Endodermal cell (in vitro differentiated cells): ENCODE data around the gene TBC1D24. TPM values are rescaled to one million over a fixed set of nuclear protein-coding genes. Genes with fewer than 3 reads are reported as not detected.
A peak's percentile ranks its signal among the peaks of the same experiment; 100 is the strongest.

Experiments used
- DNase-seq: peaks from one replicate; pipeline ENCODE4 v3.0.0-alpha.2; 2017
- H3K27ac ChIP-seq: 2 replicates; pipeline ENCODE4 v1.5.1; 2013; ENCODE audit warnings: mild to moderate bottlenecking, low read depth, low read length, moderate library complexity
- H3K27me3 ChIP-seq: 2 replicates; pipeline ENCODE4 v1.6.1; 2013; ENCODE audit warnings: mild to moderate bottlenecking, low read length, moderate library complexity; ENCODE audit not compliant: insufficient read depth, control insufficient read depth, poor library complexity, severe bottlenecking
- H3K36me3 ChIP-seq: 2 replicates; pipeline ENCODE4 v1.7.0; 2013; ENCODE audit warnings: mild to moderate bottlenecking, low read length, moderate library complexity; ENCODE audit not compliant: control insufficient read depth, insufficient read depth
- H3K4me1 ChIP-seq: one replicate; pipeline ENCODE4 v1.7.0; 2013; ENCODE audit warnings: low read length; ENCODE audit not compliant: control insufficient read depth, insufficient read depth
- H3K4me3 ChIP-seq: 2 replicates; pipeline ENCODE4 v1.5.1; 2013; ENCODE audit warnings: mild to moderate bottlenecking, low read length, moderate library complexity
- H3K9ac ChIP-seq: 2 replicates; pipeline ENCODE4 v1.6.1; 2013; ENCODE audit warnings: mild to moderate bottlenecking, low read length, moderate library complexity; ENCODE audit not compliant: poor library complexity, severe bottlenecking; ENCODE audit errors: extremely low read depth
- H3K9me3 ChIP-seq: 2 replicates; pipeline ENCODE4 v1.6.1; 2013; ENCODE audit warnings: mild to moderate bottlenecking, low read length, moderate library complexity; ENCODE audit not compliant: control insufficient read depth
- H3K27ac Mint-ChIP-seq: 2 replicates; pipeline ENCODE4 v1.8.0; 2020; ENCODE audit warnings: mixed read lengths
- H3K27me3 Mint-ChIP-seq: 2 replicates; pipeline ENCODE4 v1.8.0; 2021; ENCODE audit warnings: mild to moderate bottlenecking, mixed read lengths; ENCODE audit not compliant: insufficient read depth
- H3K36me3 Mint-ChIP-seq: 2 replicates; pipeline ENCODE4 v1.8.0; 2020; ENCODE audit warnings: low read depth, mixed read lengths
- H3K4me1 Mint-ChIP-seq: 2 replicates; pipeline ENCODE4 v1.8.0; 2020; ENCODE audit warnings: mixed read lengths
- H3K4me3 Mint-ChIP-seq: 2 replicates; pipeline ENCODE4 v1.8.0; 2020; ENCODE audit warnings: mild to moderate bottlenecking, moderate library complexity, mixed read lengths
- H3K9me3 Mint-ChIP-seq: 2 replicates; pipeline ENCODE4 v1.8.0; 2020; ENCODE audit warnings: mild to moderate bottlenecking, mixed read lengths
- CTCF ChIP-seq: fragments of 200-600 bp; sonication (generic); conservative IDR thresholded peaks from 2 replicates; pipeline ENCODE4 v1.5.0; 2021; ENCODE audit warnings: antibody characterized with exemption, mild to moderate bottlenecking
- WGBS, 2 experiments: methylation state at CpG; one replicate each; pipeline versions ENCODE4 v1.1.5 to v1.1.7; 2013; ENCODE audit warnings: missing lambda C conversion rate in 2 of 2, mixed read lengths in 1 of 2; ENCODE audit not compliant: insufficient coverage in 1 of 2, insufficient read length in 1 of 2; 5-methylcytosine and 5-hydroxymethylcytosine counted together
- total RNA-seq, 2 donors: library from RNA; stranded (reverse); fragmentation: NEBNext Ultra II Directional in 1 of 2; extraction: Animal tissue kit (Norgen Biotek cat#: 25700) in 1 of 2; gene quantifications; 2 replicates in 1 of 2; 3 replicates in 1 of 2; pipeline ENCODE4 v1.2.1, GENCODE V29; 2021

TBC1D24 gene
- total RNA-seq, 2 donors from 2014 or later = 15.7 to 19.4 TPM

GRCh38 chr16:2443555-2443954 lies 31.4 kb upstream of the TBC1D24 start:
- H3K4me1 ChIP-seq = no peaks in the 10 kb centered on the region
- TF ChIP-seq CTCF = no peak
- H3K9ac ChIP-seq = peak overlapping the region; percentile 16
- Mint-ChIP-seq H3K4me1 (peaks cover 2% of the 10 kb centered on the region), H3K9me3 (no peaks in the 10 kb centered on the region), H3K4me3 (no peak overlapping the region), H3K27ac (peak overlapping the region; percentile 56), H3K27me3 (no peaks in the 10 kb centered on the region), H3K36me3 (peaks cover 73% of the 10 kb centered on the region)
- H3K36me3 ChIP-seq = peaks cover 64% of the 10 kb centered on the region
- no peaks in the 10 kb centered on the region for H3K9me3 ChIP-seq
- no peak overlapping the region for H3K4me3 ChIP-seq
- WGBS, 2 experiments = 87 to 91% methylated on average over 6 to 8 of the region's 9 CpGs
- peak; percentile 62 for DNase-seq
- no peaks in the 10 kb centered on the region for H3K27me3 ChIP-seq
- no peak overlapping the region for H3K27ac ChIP-seq

- no peaks in the 10 kb centered on the region for H3K27me3 Mint-ChIP-seq
- no peak for TF ChIP-seq CTCF
- no peaks in the 10 kb centered on the region for H3K4me1 ChIP-seq
Measured at GRCh38 chr16:2447920-2448583, 26.9 kb upstream of the TBC1D24 start.

GRCh38 chr16:2449118-2449517 lies 25.8 kb upstream of the TBC1D24 start:
- Mint-ChIP-seq H3K4me1 (no peaks in the 10 kb centered on the region), H3K4me3 (no peak overlapping the region), H3K9me3 (no peaks in the 10 kb centered on the region), H3K27ac (no peak overlapping the region), H3K36me3 (peaks cover 80% of the 10 kb centered on the region), H3K27me3 (no peaks in the 10 kb centered on the region)
- WGBS, 2 experiments = 96 to 98% methylated on average over 22 to 25 of the region's 25 CpGs
- Histone ChIP-seq H3K9me3 (no peaks in the 10 kb centered on the region), H3K27ac (no peak overlapping the region), H3K4me3 (no peak overlapping the region), H3K4me1 (no peaks in the 10 kb centered on the region), H3K27me3 (no peaks in the 10 kb centered on the region), H3K36me3 (peaks cover 63% of the 10 kb centered on the region), H3K9ac (no peak overlapping the region)
- DNase-seq = no peak
- no peak for TF ChIP-seq CTCF

More at GRCh38 chr16:2447920-2448583, 26.9 kb upstream of the TBC1D24 start:
- no peak overlapping the region for H3K4me3 ChIP-seq
- Mint-ChIP-seq H3K9me3 (no peaks in the 10 kb centered on the region), H3K36me3 (peaks cover 82% of the 10 kb centered on the region), H3K4me1 (peaks cover 2% of the 10 kb centered on the region), H3K4me3 (no peak overlapping the region), H3K27ac (no peak overlapping the region)
- H3K9ac ChIP-seq = no peak overlapping the region
- H3K27ac ChIP-seq = no peak overlapping the region
- WGBS, 2 experiments = 91 to 94% methylated on average over 9 to 11 of the region's 11 CpGs
- H3K36me3 ChIP-seq = peaks cover 59% of the 10 kb centered on the region
- no peaks in the 10 kb centered on the region for H3K9me3 ChIP-seq
- no peaks in the 10 kb centered on the region for H3K27me3 ChIP-seq
- DNase-seq = no peak
